H1 (cell line): ENCODE results near the gene PARD3. TPM values are rescaled to one million over a fixed set of nuclear protein-coding genes. Genes with fewer than 3 reads are reported as not detected.

Source experiments
- CTCF ChIA-PET: fragments of 300-600 bp; sonication (Branson Sonifier 250); formaldehyde crosslinking; loops from one replicate; lab custom pipeline; 2021; ENCODE audit not compliant: partially characterized antibody; lab: Charles Lee
- POLR2A ChIA-PET: fragments of 300-600 bp; sonication (Branson Sonifier 250); formaldehyde crosslinking; loops from one replicate; lab custom pipeline; 2021; ENCODE audit warnings: inconsistent platforms; ENCODE audit not compliant: partially characterized antibody; lab: Charles Lee
- DNase-seq, 2 experiments: peaks; one replicate each; pipeline versions ENCODE4 v3.0.0 to v3.0.0-alpha.2; 2010 to 2022; ENCODE audit warnings: low spot score in 2 of 2, low read depth in 1 of 2, mixed read lengths in 1 of 2
- FAIRE-seq: peaks from 2 replicates; lab custom pipeline; 2011; peaks lifted over from hg19 to GRCh38; lab: Jason Lieb, UNC
- H2AFZ ChIP-seq: 2 replicates; pipeline ENCODE4 v1.8.1; 2012; ENCODE audit warnings: low read length, inconsistent platforms
- H2AK5ac ChIP-seq: 2 replicates; pipeline ENCODE4 v1.6.1; 2013; ENCODE audit warnings: low read depth, low read length
- H2BK120ac ChIP-seq: replicated peaks from 2 replicates; pipeline ENCODE3; 2013; ENCODE audit warnings: low read depth, low read length, inconsistent platforms
- H2BK12ac ChIP-seq: 2 replicates; pipeline ENCODE4 v1.6.1; 2013; ENCODE audit warnings: low read depth, low read length
- H2BK15ac ChIP-seq: 2 replicates; pipeline ENCODE4 v1.6.1; 2013; ENCODE audit warnings: low read length
- H2BK20ac ChIP-seq: 2 replicates; pipeline ENCODE4 v1.6.1; 2013; ENCODE audit warnings: low read length
- H2BK5ac ChIP-seq: 2 replicates; pipeline ENCODE4 v1.6.1; 2013; ENCODE audit warnings: low read depth, low read length
- H3K14ac ChIP-seq: 2 replicates; pipeline ENCODE4 v1.6.1; 2013; ENCODE audit warnings: inconsistent platforms; ENCODE audit not compliant: insufficient read length
- H3K18ac ChIP-seq: 2 replicates; pipeline ENCODE4 v1.6.1; 2013; ENCODE audit warnings: low read length; ENCODE audit errors: extremely low read depth
- H3K23ac ChIP-seq: 2 replicates; pipeline ENCODE4 v1.6.1; 2013; ENCODE audit warnings: inconsistent platforms; ENCODE audit not compliant: insufficient read length
- H3K23me2 ChIP-seq: 2 replicates; pipeline ENCODE4 v1.6.1; 2013; ENCODE audit warnings: low read depth, low read length
- H3K27ac ChIP-seq: 2 replicates; pipeline ENCODE4 v1.6.1; 2011; ENCODE audit warnings: low read depth, low read length, inconsistent platforms
- H3K27me3 ChIP-seq, 4 experiments: replicated peaks in 1 of 4; 1 replicate in 1 of 4; 2 replicates in 3 of 4; pipeline versions ENCODE4 v1.6.1 to v1.8.1; 2011 to 2013; ENCODE audit warnings: low read length in 3 of 4, mild to moderate bottlenecking in 3 of 4, inconsistent platforms in 2 of 4, mixed read lengths in 2 of 4, moderate library complexity in 1 of 4; ENCODE audit not compliant: control insufficient read depth in 3 of 4, insufficient read depth in 3 of 4; ENCODE audit errors: extremely low read depth in 1 of 4
- H3K36me3 ChIP-seq, 4 experiments: 2 replicates each; pipeline versions ENCODE4 v1.6.1 to v1.8.1; 2011 to 2013; ENCODE audit warnings: mild to moderate bottlenecking in 4 of 4, low read length in 3 of 4, moderate library complexity in 2 of 4, control low read depth in 1 of 4, inconsistent platforms in 1 of 4; ENCODE audit not compliant: insufficient read depth in 4 of 4, control insufficient read depth in 2 of 4
- H3K4ac ChIP-seq: replicated peaks from 2 replicates; pipeline ENCODE3; 2013; ENCODE audit warnings: low read length, low read depth, mixed read lengths, inconsistent platforms; ENCODE audit not compliant: insufficient read length
- H3K4me1 ChIP-seq, 4 experiments: replicated peaks in 1 of 4; 1 replicate in 1 of 4; 2 replicates in 3 of 4; pipeline versions ENCODE4 v1.6.1 to v1.8.1; 2011 to 2013; ENCODE audit warnings: low read length in 3 of 4, inconsistent platforms in 2 of 4, mixed read lengths in 1 of 4; ENCODE audit not compliant: insufficient read depth in 4 of 4, control insufficient read depth in 3 of 4
- H3K4me2 ChIP-seq, 2 experiments: 2 replicates each; pipeline versions ENCODE4 v1.6.1 to v1.8.1; 2011 to 2013; ENCODE audit warnings: low read depth in 2 of 2, low read length in 2 of 2, control low read depth in 1 of 2, inconsistent platforms in 1 of 2, mild to moderate bottlenecking in 1 of 2; ENCODE audit not compliant: insufficient read depth in 1 of 2
- H3K4me3 ChIP-seq, 4 experiments: fragments of 200-600, 300-600 bp in 1 of 4; sonication (generic), shearing (Covaris generic), sonication (Bioruptor Twin) in 1 of 4; 2 replicates each; pipeline versions ENCODE4 v1.5.1 to v1.8.1; 2011 to 2016; ENCODE audit warnings: low read length in 4 of 4, low read depth in 3 of 4, control low read depth in 2 of 4, inconsistent platforms in 2 of 4, mild to moderate bottlenecking in 2 of 4, mixed read lengths in 1 of 4, moderate library complexity in 1 of 4; ENCODE audit not compliant: insufficient read depth in 2 of 4; ENCODE audit errors: extremely low read depth in 1 of 4
- H3K56ac ChIP-seq: replicated peaks from 2 replicates; pipeline ENCODE3; 2013; ENCODE audit warnings: low read depth, mild to moderate bottlenecking, mixed read lengths, low read length, inconsistent platforms; ENCODE audit not compliant: insufficient read length
- H3K79me1 ChIP-seq: 2 replicates; pipeline ENCODE4 v1.6.1; 2013; ENCODE audit warnings: low read depth, low read length, control low read depth
- H3K79me2 ChIP-seq, 2 experiments: 2 replicates each; pipeline versions ENCODE4 v1.6.1 to v1.8.1; 2012 to 2013; ENCODE audit warnings: low read length in 2 of 2, mild to moderate bottlenecking in 2 of 2, inconsistent platforms in 1 of 2; ENCODE audit not compliant: insufficient read depth in 2 of 2, control insufficient read depth in 1 of 2
- H3K9ac ChIP-seq, 4 experiments: replicated peaks in 1 of 4; 1 replicate in 1 of 4; 2 replicates in 3 of 4; pipeline versions ENCODE4 v1.6.1 to v1.8.1; 2011 to 2013; ENCODE audit warnings: low read depth in 3 of 4, low read length in 3 of 4, control low read depth in 2 of 4, mild to moderate bottlenecking in 2 of 4, moderate library complexity in 2 of 4, inconsistent platforms in 1 of 4; ENCODE audit errors: extremely low read depth in 1 of 4
- H3K9me3 ChIP-seq, 2 experiments: 2 replicates each; pipeline versions ENCODE4 v1.6.1 to v1.8.1; 2012 to 2013; ENCODE audit warnings: mild to moderate bottlenecking in 2 of 2, moderate library complexity in 2 of 2, control low read depth in 1 of 2, inconsistent platforms in 1 of 2, low read depth in 1 of 2, low read length in 1 of 2, mixed read lengths in 1 of 2; ENCODE audit not compliant: insufficient read depth in 2 of 2
- H4K20me1 ChIP-seq, 2 experiments: replicated peaks in 1 of 2; 2 replicates each; pipeline versions ENCODE3 to v1.8.1; 2011 to 2013; ENCODE audit warnings: inconsistent platforms in 2 of 2, low read length in 2 of 2, mild to moderate bottlenecking in 1 of 2; ENCODE audit not compliant: insufficient read depth in 2 of 2, control insufficient read depth in 1 of 2
- H4K5ac ChIP-seq: 2 replicates; pipeline ENCODE4 v1.6.1; 2013; ENCODE audit warnings: low read length, low read depth, mixed read lengths, inconsistent platforms; ENCODE audit not compliant: insufficient read length
- H4K8ac ChIP-seq: 2 replicates; pipeline ENCODE4 v1.8.0; 2013; ENCODE audit warnings: mild to moderate bottlenecking, moderate library complexity, low read length, inconsistent platforms; ENCODE audit not compliant: insufficient read depth; ENCODE audit errors: extremely low read depth
- H4K91ac ChIP-seq: replicated peaks from 2 replicates; pipeline ENCODE3; 2013; ENCODE audit warnings: low read length, mixed read lengths, inconsistent platforms; ENCODE audit not compliant: insufficient read length
- CBX8 ChIP-seq: fragments of 300-800, 300-1000 bp; sonication (generic); IDR thresholded peaks from 2 replicates; pipeline ENCODE4 v1.7.1; 2016; ENCODE audit warnings: low read depth, low read length, borderline replicate concordance
- CHD1 ChIP-seq: IDR thresholded peaks from 2 replicates; pipeline ENCODE4 v1.6.1; 2012; ENCODE audit warnings: low read depth, low read length, improper control_type of control experiment
- PHF8 ChIP-seq: fragments of 200-600 bp; sonication (generic); conservative IDR thresholded peaks from 2 replicates; pipeline ENCODE4 v1.7.1; 2012; ENCODE audit warnings: low read depth, mild to moderate bottlenecking, inconsistent platforms, low read length, moderate library complexity
- WGBS, 2 experiments: shearing (Covaris generic) in 1 of 2; methylation state at CpG; one replicate each; pipeline versions ENCODE4 v1.1.6 to v1.1.7; 2013 to 2015; ENCODE audit warnings: low lambda C conversion rate in 2 of 2, mixed read lengths in 2 of 2, inconsistent platforms in 1 of 2, low coverage in 1 of 2, missing lambda C conversion rate in 1 of 2; ENCODE audit not compliant: insufficient replicate concordance in 2 of 2, insufficient coverage in 1 of 2, insufficient read length in 1 of 2; ENCODE audit errors: extremely low coverage in 1 of 2, missing lambda C conversion rate in 1 of 2; 5-methylcytosine and 5-hydroxymethylcytosine counted together
- polyA plus RNA-seq, 7 experiments: library from polyadenylated mRNA; depleted of rRNA in 3 of 7; stranded (reverse) in 5 of 7; unstranded in 2 of 7; fragments of >200 nt in 5 of 7; fragments of 200-250 nt in 2 of 7; gene quantifications; 1 replicate in 5 of 7; 2 replicates in 1 of 7; 4 replicates in 1 of 7; pipeline versions ENCODE4 v1.2.1 to v1.2.3, GENCODE V29; 2011 to 2013; ENCODE audit warnings: missing spikeins in 2 of 7, mixed read lengths in 2 of 7
- total RNA-seq: library from RNA; stranded (reverse); fragmentation: NEBNext Ultra II Directional; extraction: Animal tissue kit (Norgen Biotek cat#: 25700); gene quantifications from 2 replicates; pipeline ENCODE4 v1.2.1, GENCODE V29; 2021

PARD3 gene
- total and polyA plus RNA-seq, 2 of the 8 experiments (the other 6 are each of a cell fraction or from before 2014, with no cell fraction given): 19.7 to 49.1 TPM

DNA sequence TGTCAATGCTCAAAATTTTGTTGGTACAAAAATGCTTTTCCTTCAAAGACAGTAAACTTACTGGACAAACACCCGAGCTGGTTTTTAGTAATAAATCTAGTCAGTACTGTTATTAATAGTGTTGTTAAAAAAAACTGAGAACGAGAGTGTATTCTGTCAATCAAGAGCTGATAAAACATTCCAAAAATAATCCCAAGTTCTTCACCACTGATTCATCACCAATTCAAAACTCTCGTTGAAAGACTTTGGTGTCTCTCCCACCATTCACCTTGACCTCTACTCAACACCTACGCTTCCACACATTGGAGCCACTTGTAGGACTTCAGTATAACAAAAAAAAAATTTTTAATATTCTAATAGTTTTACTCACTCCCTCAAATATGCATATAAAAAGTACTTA, 279.2 kb downstream of the PARD3 start:
- H4K20me1 ChIP-seq: peaks cover 0 to 2% of the 10 kb centered on the region in 2 experiments
- no peak overlapping the region for H3K4me3 ChIP-seq
- no peak overlapping the region for H4K91ac ChIP-seq
- WGBS, 2 experiments: 93% methylated on average over 4 of the region's 4 CpGs; no CpG with 5 or more reads in 1 of the 2 experiments
- FAIRE-seq (no peak), DNase-seq (no peak)
- no peaks in the 10 kb centered on the region for H3K9me3 ChIP-seq
- H3K4me1 ChIP-seq: peaks cover 2 to 7% (median 5%) of the 10 kb centered on the region in 4 experiments; a peak in 5 of 7 replicates
- H2AK5ac ChIP-seq: no peak overlapping the region
- ChIA-PET POLR2A (no interaction called here), CTCF (interaction anchor here (0.6 to 1.1 kb wide), 4 partner anchors 38 to 355 kb away, joined by 3 read pairs; no protein-coding TSS in a partner anchor)
- H2AFZ ChIP-seq: no peak overlapping the region
- H4K8ac ChIP-seq: no peak overlapping the region
- H3K79me2 ChIP-seq: peaks cover 0 to 29% of the 10 kb centered on the region in 2 experiments; a peak in 2 of 4 replicates
- H3K36me3 ChIP-seq: no peaks in the 10 kb centered on the region
- no peak overlapping the region for H2BK5ac ChIP-seq
- H3K14ac ChIP-seq: no peak overlapping the region
- H3K9ac ChIP-seq: no peak overlapping the region
- no peak overlapping the region for H2BK15ac ChIP-seq
- no peak overlapping the region for H3K27ac ChIP-seq
- no peak overlapping the region for H4K5ac ChIP-seq
- no peaks in the 10 kb centered on the region for H3K27me3 ChIP-seq
- no peak overlapping the region for H2BK20ac ChIP-seq
- H3K4me2 ChIP-seq: no peak overlapping the region
- H3K23me2 ChIP-seq: no peaks in the 10 kb centered on the region
- H2BK12ac ChIP-seq: no peak overlapping the region
- no peak overlapping the region for H3K56ac ChIP-seq
- no peak overlapping the region for H3K18ac ChIP-seq
- H3K79me1 ChIP-seq: no peaks in the 10 kb centered on the region
- no peak overlapping the region for H3K4ac ChIP-seq
- no peak overlapping the region for H3K23ac ChIP-seq
- H2BK120ac ChIP-seq: no peak overlapping the region
- no peak for TF ChIP-seq CHD1
- TF ChIP-seq CBX8: no peak
- TF ChIP-seq PHF8: no peak
